ENCODE measurements around the gene VSTM5. TPM values are rescaled to one million over a fixed set of nuclear protein-coding genes. Genes with fewer than 3 reads are reported as not detected.

The VSTM5 gene
- total RNA-seq, 1 experiment from 2014 or later, result not detected

GRCh38 chr11:93829598-93829997 lies 20.8 kb downstream of the VSTM5 start:
- no TSS peak for BruUV-seq (replicated peaks)
- Histone ChIP-seq H3K9me3 (ENCODE audit: low read depth, low read length, poor library complexity, severe bottlenecking) (no peaks in the 10 kb centered on the region), H3K27me3 (replicated peaks; ENCODE audit: insufficient read depth, low read depth, low read length, poor library complexity) (no peaks in the 10 kb centered on the region), H3K4me1 (ENCODE audit: insufficient read depth, low read length, poor library complexity, severe bottlenecking) (no peaks in the 10 kb centered on the region), H3K27ac (ENCODE audit: low read depth, low read length, poor library complexity, severe bottlenecking) (no peak overlapping the region), H3K4me3 (ENCODE audit: low read depth, low read length, poor library complexity, severe bottlenecking) (no peak overlapping the region), H3K36me3 (ENCODE audit: insufficient read depth, low read length, poor library complexity, severe bottlenecking) (no peaks in the 10 kb centered on the region)
- ChIA-PET CTCF (no interaction called here), POLR2A (ENCODE audit: low non-redundant PET) (no interaction called here)
- TF ChIP-seq, protein P1, sequence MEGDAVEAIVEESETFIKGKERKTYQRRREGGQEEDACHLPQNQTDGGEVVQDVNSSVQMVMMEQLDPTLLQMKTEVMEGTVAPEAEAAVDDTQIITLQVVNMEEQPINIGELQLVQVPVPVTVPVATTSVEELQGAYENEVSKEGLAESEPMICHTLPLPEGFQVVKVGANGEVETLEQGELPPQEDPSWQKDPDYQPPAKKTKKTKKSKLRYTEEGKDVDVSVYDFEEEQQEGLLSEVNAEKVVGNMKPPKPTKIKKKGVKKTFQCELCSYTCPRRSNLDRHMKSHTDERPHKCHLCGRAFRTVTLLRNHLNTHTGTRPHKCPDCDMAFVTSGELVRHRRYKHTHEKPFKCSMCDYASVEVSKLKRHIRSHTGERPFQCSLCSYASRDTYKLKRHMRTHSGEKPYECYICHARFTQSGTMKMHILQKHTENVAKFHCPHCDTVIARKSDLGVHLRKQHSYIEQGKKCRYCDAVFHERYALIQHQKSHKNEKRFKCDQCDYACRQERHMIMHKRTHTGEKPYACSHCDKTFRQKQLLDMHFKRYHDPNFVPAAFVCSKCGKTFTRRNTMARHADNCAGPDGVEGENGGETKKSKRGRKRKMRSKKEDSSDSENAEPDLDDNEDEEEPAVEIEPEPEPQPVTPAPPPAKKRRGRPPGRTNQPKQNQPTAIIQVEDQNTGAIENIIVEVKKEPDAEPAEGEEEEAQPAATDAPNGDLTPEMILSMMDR (conservative IDR thresholded peaks at IDR 0.05; ENCODE audit: low read depth, low read length), result no peak
- no peak for TF ChIP-seq EZH2 (IDR thresholded peaks at IDR 0.05; ENCODE audit: borderline replicate concordance, low read depth, low read length, poor library complexity, severe bottlenecking)
- intact Hi-C loops (cut with micrococcal nuclease; ENCODE audit: unreplicated experiment), result no loop called here
- no peak for DNase-seq (ENCODE audit: low spot score)

- no peaks in the 10 kb centered on the region for H3K36me3 ChIP-seq (ENCODE audit: insufficient read depth, low read length, poor library complexity, severe bottlenecking)
- H3K4me3 ChIP-seq (ENCODE audit: low read depth, low read length, poor library complexity, severe bottlenecking), result no peak overlapping the region
- BruUV-seq (replicated peaks), result no TSS peak
- H3K9me3 ChIP-seq (ENCODE audit: low read depth, low read length, poor library complexity, severe bottlenecking), result no peaks in the 10 kb centered on the region
- no peak for DNase-seq (ENCODE audit: low spot score)
- CTCF ChIA-PET, result no interaction called here
- no peaks in the 10 kb centered on the region for H3K4me1 ChIP-seq (ENCODE audit: insufficient read depth, low read length, poor library complexity, severe bottlenecking)
- intact Hi-C loops (cut with micrococcal nuclease; ENCODE audit: unreplicated experiment), result no loop called here
- H3K27me3 ChIP-seq (replicated peaks; ENCODE audit: insufficient read depth, low read depth, low read length, poor library complexity), result no peaks in the 10 kb centered on the region
- TF ChIP-seq, protein P1 (conservative IDR thresholded peaks at IDR 0.05; ENCODE audit: low read depth, low read length), result no peak
- TF ChIP-seq EZH2 (IDR thresholded peaks at IDR 0.05; ENCODE audit: borderline replicate concordance, low read depth, low read length, poor library complexity, severe bottlenecking), result no peak
- POLR2A ChIA-PET (ENCODE audit: low non-redundant PET), result interaction anchor here (0.5 kb wide), 1 partner anchor 17 kb away, joined by 3 read pairs; no protein-coding TSS in a partner anchor
- H3K27ac ChIP-seq (ENCODE audit: low read depth, low read length, poor library complexity, severe bottlenecking), result no peak overlapping the region
Observed at GRCh38 chr11:93827363-93827762, 23.1 kb downstream of the VSTM5 start.

DNA sequence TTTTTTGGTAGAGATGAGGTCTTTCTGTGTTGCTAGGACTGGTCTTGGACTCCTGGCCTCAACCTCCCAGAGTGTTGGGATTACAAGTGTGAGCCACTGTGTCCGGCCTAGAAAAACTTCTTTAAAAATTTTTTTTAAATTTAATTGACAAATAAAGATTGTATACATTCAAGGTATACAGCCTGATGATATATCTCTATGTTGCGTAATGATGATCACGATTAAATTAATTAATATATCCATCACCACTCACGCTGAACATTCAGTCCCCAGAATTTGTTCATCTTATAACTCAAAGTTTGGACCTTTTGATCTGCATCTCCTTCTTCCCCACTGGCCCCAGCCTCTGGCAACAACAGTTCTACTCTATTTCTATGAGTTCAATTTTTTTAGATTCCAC lies 27.2 kb downstream of the VSTM5 start:
- H3K36me3 ChIP-seq (ENCODE audit: insufficient read depth, low read length, poor library complexity, severe bottlenecking), result no peaks in the 10 kb centered on the region
- no TSS peak for BruUV-seq (replicated peaks)
- TF ChIP-seq EZH2 (IDR thresholded peaks at IDR 0.05; ENCODE audit: borderline replicate concordance, low read depth, low read length, poor library complexity, severe bottlenecking), result no peak
- TF ChIP-seq, protein P1 (conservative IDR thresholded peaks at IDR 0.05; ENCODE audit: low read depth, low read length), result no peak
- H3K4me3 ChIP-seq (ENCODE audit: low read depth, low read length, poor library complexity, severe bottlenecking), result no peak overlapping the region
- no peaks in the 10 kb centered on the region for H3K27me3 ChIP-seq (replicated peaks; ENCODE audit: insufficient read depth, low read depth, low read length, poor library complexity)
- no peak for DNase-seq (ENCODE audit: low spot score)
- H3K9me3 ChIP-seq (ENCODE audit: low read depth, low read length, poor library complexity, severe bottlenecking), result no peaks in the 10 kb centered on the region
- POLR2A ChIA-PET (ENCODE audit: low non-redundant PET), result no interaction called here
- CTCF ChIA-PET, result no interaction called here
- no peak overlapping the region for H3K27ac ChIP-seq (ENCODE audit: low read depth, low read length, poor library complexity, severe bottlenecking)
- no peaks in the 10 kb centered on the region for H3K4me1 ChIP-seq (ENCODE audit: insufficient read depth, low read length, poor library complexity, severe bottlenecking)
- intact Hi-C loops (cut with micrococcal nuclease; ENCODE audit: unreplicated experiment), result no loop called here
